GM18951 (cell line): Measurements from ENCODE around the gene TAS2R41.

Source experiments
- POLR2A ChIP-seq: IDR thresholded peaks from 4 replicates; pipeline ENCODE4 v1.6.1; 2011; ENCODE audit warnings: mild to moderate bottlenecking; ENCODE audit not compliant: insufficient read length, insufficient read depth; ENCODE audit errors: extremely low read depth
- in situ Hi-C: fragments of 300-500 bp; cut with MboI; formaldehyde crosslinking; loops from one replicate; pipeline ENCODE4 v1.12.0; 2022; ENCODE audit warnings: low sequenced_read_pairs, mixed read lengths, inconsistent platforms; ENCODE audit not compliant: unreplicated experiment

Gene TAS2R41

DNA sequence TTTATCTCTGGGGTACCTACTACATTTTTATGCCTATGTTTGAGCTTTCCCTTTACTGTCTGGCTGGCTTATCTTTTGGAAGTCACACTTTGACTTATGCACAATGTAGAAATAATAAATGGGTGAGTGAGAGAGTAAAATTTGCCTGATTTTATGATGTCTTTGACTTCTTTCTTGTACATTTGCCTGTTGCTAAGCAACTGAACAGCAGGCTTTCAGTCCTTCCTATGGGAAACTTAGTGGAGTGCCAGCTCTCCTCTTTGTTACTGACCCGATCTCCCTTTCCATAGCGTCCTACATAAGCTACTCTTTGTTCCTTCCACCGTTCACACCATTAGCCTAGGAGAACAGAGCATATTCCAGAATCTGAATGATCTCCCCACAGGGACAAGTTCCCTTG is 30.2 kb upstream of the TAS2R41 start:
- in situ Hi-C loops = no loop called here

DNA sequence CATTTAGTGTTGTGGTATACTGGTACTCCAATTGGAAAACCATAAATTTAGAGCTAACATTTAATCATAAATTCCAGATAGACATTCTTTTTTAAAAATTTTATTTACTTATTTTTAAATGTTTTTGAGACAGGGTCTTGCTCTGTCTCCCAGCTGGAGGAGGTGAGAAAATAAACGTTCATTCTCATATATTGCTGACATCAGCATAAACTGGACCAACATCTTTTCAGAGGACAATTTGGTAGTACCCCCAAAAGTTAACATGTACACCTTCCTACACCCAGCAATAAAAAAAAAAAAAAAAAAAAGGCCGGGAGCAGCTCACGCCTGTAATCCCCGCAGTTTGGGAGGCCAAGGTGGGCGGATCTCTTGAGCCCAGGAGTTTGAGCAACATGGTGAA is 29.2 kb upstream of the TAS2R41 start:
- in situ Hi-C loops = no loop called here
- TF ChIP-seq POLR2A = no peak

More for the DNA sequence above, 30.2 kb upstream of the TAS2R41 start:
- no peak for TF ChIP-seq POLR2A

DNA sequence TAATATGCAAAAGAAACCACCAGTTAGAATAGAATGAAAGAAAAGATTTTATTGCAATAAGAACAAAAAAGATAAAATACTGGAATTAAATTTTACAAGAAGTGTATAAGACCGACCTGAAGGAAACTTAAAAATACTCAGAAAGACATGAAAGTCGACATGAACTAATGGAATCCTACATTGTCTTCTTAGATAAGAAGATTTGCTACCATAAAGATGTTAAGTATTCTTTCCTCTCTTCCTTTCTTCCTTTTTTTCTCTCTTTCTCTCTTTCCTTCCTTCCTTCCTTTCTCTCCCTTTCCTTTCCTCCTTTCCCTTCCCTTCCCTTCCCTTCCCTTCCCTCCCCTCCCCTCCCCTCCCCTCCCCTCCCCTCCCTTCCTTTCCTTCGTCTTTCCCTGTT is 27.9 kb upstream of the TAS2R41 start:
- TF ChIP-seq POLR2A = no peak
- in situ Hi-C loops = no loop called here

DNA sequence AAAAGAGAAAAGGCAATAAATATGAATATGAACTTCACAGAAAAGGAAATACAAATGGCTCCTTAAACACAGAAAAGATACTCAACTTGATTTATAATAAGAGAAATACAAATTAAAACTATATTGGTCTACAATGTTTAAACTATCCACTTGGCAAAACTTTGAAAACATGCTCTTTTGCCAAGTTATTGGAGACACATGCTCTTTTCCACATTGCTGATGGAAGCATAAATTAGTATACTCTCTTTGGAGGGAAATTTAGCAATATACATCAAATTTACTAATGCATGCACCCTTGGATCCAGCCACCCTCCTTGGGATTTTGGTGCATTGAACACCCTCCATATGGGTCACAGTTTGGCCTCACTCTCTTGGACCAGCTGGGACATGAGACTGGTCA is 26.6 kb upstream of the TAS2R41 start:
- TF ChIP-seq POLR2A = no peak
- in situ Hi-C loops = no loop called here

DNA sequence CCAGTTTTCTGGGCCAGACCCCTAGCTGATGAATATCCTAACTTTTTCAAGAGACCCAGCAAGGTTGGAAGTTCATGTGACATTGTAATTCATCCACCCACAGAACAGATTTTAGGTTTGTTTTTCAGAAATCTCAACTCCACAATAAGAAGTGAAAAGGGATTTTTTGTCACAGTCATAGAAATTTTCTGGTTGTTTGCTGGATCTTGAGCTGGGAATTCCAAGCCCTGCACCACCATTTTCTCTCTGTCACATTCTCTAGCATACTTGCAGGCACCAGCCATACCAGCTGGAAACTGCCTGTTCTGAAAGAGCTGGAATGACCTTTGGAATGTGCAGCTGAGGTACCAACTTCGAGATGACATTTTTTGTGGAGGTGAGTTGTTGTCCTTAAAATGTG is 25.9 kb upstream of the TAS2R41 start:
- no peak for TF ChIP-seq POLR2A
- in situ Hi-C loops = no loop called here

DNA sequence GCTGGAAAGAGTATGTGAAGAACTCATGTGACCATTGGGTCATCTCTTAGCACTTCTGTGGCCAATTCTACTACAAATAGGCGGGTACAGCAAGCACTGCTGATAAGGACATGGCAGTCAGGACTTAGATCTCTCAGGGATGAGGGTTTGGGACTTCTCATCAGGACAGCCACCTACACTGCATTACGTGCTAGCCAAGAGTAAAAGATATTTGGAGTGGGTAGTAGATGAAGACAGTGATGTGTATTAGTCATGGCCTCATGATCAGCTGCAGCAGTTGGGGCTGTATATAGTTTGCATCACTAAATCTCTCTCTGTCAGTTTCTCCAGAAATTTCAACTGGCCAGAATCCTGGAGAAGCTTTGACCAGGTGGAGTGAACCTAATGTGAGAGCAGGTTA is 25.2 kb upstream of the TAS2R41 start:
- in situ Hi-C loops = no loop called here
- no peak for TF ChIP-seq POLR2A

DNA sequence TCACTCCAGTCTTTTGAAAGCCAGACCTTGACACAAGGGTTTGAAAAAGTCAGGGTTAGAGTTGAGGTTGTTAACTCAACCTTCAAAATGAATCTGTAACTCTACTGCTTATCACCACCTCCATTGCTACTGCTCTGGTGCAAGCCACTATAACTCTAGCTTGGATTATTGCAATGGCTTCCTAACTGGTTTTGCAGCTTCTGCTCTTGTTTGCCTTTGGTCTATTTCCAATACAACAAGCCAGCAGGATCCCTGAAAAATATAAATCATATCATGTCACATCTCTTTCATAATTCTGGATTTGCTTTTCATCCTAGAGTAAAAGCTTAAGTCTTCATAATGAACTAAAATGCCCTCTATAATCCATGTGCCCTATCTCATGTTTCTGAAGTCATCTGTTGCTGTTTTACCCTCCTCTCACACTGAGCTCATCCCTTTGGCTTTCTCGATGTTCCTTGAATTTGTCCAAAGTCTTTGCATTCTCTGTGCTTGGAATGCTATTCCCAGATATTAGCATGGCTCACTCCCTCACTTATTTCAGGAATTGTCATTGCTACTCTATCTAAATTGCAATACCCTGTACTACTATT is 23.5 kb upstream of the TAS2R41 start:
- no peak for TF ChIP-seq POLR2A
- in situ Hi-C loops = no loop called here

DNA sequence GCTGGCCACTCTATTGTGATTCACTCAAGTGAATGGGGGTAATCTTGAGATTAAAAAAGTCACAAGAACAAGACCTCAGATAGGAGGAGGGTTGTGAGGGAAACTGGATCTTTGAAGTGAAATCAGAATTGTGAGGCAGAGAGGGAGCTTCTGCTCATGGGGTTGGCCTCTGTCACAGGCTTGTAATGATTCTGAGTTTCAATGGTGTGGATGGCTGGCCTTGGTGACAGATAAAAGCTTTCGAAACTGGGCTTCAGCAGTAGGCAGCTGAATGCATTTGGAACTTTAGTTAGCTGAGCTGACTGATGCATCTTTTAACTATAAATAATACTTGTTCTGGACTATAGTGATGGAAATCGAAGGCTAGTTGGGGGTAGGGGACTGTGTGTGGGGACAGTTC is 22.2 kb upstream of the TAS2R41 start:
- TF ChIP-seq POLR2A = no peak
- in situ Hi-C loops = no loop called here

DNA sequence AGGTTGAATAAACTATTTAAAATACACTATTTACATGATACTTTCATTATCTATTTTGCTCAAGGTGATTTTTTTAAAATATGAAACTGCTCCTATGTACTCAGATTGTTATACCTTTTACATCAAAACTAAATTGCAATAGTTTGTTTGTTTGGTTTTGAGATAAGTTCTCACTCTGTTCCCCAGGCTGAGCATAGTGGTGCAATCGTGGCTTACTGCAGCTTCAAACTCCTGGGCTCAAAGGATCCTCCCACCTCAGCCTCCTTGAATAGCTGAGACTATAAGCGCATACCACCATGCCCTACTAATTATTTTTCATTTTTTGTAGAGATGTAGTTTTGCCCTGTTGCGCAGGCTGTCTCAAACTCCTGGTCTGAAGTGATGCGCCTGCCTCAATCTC is 21.7 kb upstream of the TAS2R41 start:
- no peak for TF ChIP-seq POLR2A
- in situ Hi-C loops = no loop called here

DNA sequence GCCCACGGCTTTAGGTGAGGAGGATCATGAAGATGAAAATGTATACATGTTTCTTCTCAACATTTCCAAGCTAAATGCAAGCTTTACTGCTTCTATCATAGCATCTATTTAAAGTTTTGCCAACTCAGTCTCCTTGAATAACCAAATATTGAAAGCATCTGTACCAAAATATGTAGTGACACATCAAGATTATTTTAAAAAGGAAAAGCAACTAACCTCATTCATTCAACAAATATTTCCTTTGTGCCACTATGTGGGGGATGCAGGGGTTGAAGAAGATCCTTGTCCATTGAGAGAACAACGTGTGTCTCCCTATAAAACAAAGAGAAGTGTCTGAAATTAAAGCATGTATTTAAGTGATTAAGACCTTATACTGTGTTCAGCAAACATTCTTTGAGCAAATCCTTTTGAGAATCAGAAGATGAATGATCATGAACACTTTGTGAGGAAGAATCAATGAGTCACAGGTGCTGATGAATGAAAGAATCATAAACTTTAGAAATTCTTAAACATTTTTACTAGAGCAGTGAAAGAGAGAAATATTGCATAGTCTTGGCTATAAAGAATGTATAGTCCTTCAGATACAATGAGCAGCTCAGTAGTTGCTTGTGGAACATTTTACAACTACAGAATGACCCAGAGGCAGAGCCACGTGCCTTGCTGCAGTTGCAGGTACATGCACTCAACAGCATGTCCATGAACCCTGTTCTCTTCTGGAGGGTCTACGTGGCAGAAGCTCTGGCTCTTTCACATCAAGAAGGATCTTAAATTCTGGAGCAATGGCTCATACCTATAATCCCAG is 20.5 kb upstream of the TAS2R41 start:
- in situ Hi-C loops = no loop called here

DNA sequence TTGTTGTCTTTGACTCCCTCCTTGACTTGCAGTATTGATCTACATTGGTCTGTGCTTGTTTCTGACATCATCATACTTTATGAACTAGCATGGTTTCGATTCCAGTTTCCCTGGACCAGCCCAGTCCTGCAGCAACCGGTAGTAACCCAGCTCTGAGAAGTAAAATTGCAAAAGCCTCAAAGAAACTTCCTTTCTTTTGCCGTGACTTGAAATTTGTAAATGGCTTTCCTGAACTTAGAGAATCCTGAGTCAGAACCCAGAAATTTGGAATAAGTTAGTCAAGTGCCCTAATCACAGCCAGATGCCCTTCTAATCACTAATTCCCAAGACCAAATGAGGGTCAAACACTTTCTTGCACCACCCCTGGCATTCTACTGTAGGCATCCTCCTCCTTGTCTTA is 19.4 kb upstream of the TAS2R41 start:
- no peak for TF ChIP-seq POLR2A

More for the DNA sequence above, 20.5 kb upstream of the TAS2R41 start:
- no peak for TF ChIP-seq POLR2A

DNA sequence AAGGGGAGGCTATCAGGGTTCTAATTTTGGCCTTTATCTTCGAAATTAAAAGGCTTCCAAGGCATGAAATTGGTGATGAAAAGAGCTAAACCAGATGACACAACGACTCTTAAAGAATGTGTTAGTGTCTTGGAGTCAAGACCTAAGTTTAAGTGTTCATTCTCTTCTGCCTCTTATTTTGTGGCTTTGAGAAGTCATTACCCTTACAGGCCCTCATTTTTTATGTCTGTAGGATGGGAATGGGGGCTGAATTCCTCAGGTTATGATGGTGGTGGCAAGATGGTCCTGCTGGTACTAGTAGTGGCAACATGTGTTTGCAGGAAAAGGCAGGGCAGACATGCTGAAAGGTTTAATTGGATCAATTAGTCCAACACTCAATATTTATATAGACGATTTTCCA is 19.0 kb upstream of the TAS2R41 start:
- no peak for TF ChIP-seq POLR2A
- in situ Hi-C loops = no loop called here

More for the DNA sequence above, 19.4 kb upstream of the TAS2R41 start:
- in situ Hi-C loops = no loop called here

DNA sequence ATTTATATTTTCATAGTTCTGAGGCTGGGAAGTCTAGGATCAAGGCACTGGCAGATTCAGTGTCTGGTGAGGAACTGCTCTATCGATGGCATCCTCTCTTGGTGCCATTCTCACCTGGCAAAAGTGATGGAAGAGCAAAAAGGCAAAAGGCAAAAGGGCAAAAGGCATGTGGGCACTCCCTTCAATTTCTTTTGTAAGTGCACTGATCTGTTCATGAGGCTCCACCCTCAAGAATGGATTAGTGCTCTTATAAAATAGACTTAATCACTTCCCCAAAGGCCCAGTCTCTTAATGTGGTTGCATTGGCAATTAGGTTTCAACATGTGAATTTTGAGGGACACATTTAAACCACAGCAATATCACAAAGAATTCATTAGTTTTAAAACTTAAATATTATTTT is 18.3 kb upstream of the TAS2R41 start:
- in situ Hi-C loops = no loop called here
- no peak for TF ChIP-seq POLR2A

DNA sequence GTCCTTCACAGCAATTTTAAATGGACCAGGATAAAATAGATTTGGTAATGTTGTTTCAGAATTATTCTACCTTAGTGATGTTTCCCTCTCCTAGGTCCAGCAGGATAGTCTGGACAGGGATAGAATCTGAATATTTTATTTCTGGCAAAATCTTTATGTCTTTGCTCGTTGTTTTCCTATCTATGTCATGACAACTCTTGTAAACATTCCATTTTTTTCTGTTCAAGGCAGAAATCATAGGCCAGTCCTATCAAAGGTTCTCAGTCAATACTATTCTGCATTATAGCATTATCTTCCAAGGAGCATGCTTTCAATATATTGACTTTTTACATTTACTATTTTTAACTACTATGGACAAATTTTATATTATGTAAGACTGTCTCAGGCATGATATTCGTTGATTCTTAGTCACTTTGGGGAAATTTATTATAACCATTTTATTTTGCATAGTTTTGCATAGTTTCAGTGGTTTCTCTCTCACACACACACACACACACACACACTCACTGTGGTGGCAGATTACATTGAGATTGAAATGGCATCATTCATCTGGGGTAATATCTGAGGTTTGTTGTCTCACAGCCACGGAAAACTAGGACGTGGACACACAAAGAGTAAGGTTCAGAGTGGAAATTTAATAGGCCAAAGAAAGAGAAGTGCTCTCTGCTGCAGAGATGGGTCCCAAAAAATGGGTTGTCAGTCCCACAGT is 17.2 kb upstream of the TAS2R41 start:
- TF ChIP-seq POLR2A = no peak
- in situ Hi-C loops = no loop called here

DNA sequence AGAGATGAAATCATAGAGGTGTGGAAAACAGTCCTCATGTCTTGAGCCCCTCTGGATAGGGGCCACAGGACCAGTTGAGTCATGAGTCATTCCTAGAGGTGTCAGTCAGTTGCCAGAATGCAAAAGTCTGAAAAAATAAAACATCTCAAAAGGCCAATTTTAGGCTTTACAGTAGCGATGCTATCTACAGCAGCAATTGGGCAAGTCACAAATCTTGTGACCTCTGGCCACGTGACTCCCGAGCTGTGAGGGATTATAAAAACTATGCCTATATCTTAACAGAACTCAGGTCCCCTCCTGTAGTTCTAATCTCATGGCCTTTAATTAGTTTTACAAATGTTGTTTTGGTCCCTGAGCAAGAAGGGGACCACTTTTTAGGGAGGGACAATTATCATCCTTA is 15.6 kb upstream of the TAS2R41 start:
- in situ Hi-C loops = no loop called here
- TF ChIP-seq POLR2A = no peak
